ENCODE results near the gene POMP. TPM values are rescaled to one million over a fixed set of nuclear protein-coding genes. Genes with fewer than 3 reads are reported as not detected.
"Not testable (repeated sequence)": the region's sequence is repeated elsewhere in the genome, so short reads cannot be mapped to it uniquely, and the experiment has no call there.

POMP gene
- total RNA-seq, 2 experiments from 2014 or later, result 25.8 to 28.5 TPM

- peaks cover 49% of the 10 kb centered on the region for H3K36me3 ChIP-seq (ENCODE audit: insufficient read depth, low read length)
- Mint-ChIP-seq H3K4me1 (ENCODE audit: low read depth) (no peaks in the 10 kb centered on the region), H3K4me3 (no peak overlapping the region), H3K27me3 (no peaks in the 10 kb centered on the region), H3K36me3 (ENCODE audit: low read depth) (peaks cover 60% of the 10 kb centered on the region), H3K27ac (no peak overlapping the region), H3K9me3 (no peaks in the 10 kb centered on the region)
- intact Hi-C loops (cut with DNase I, micrococcal nuclease), result loop anchor here in 1 of 2 experiments (5.0 kb wide), 1 partner anchor 118 kb away; no protein-coding TSS in a partner anchor
- H3K4me1 ChIP-seq (ENCODE audit: insufficient read depth, low read length), result no peaks in the 10 kb centered on the region
- ChIA-PET POLR2A (no interaction called here), CTCF (no interaction called here)
- no peak for DNase-seq
- H3K27me3 ChIP-seq (ENCODE audit: control insufficient read depth in 1 of 2, insufficient read depth in 2 of 2, low read length in 2 of 2), result no peaks in the 10 kb centered on the region
- ATAC-seq (ENCODE audit: poor library complexity), result no peak
- no peak overlapping the region for H3K4me3 ChIP-seq (ENCODE audit: low read length)
- H3K9me3 ChIP-seq (ENCODE audit: control insufficient read depth in 1 of 2, insufficient read depth in 1 of 2, low read length in 2 of 2), result no peaks in the 10 kb centered on the region
- TF ChIP-seq, protein P1, sequence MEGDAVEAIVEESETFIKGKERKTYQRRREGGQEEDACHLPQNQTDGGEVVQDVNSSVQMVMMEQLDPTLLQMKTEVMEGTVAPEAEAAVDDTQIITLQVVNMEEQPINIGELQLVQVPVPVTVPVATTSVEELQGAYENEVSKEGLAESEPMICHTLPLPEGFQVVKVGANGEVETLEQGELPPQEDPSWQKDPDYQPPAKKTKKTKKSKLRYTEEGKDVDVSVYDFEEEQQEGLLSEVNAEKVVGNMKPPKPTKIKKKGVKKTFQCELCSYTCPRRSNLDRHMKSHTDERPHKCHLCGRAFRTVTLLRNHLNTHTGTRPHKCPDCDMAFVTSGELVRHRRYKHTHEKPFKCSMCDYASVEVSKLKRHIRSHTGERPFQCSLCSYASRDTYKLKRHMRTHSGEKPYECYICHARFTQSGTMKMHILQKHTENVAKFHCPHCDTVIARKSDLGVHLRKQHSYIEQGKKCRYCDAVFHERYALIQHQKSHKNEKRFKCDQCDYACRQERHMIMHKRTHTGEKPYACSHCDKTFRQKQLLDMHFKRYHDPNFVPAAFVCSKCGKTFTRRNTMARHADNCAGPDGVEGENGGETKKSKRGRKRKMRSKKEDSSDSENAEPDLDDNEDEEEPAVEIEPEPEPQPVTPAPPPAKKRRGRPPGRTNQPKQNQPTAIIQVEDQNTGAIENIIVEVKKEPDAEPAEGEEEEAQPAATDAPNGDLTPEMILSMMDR (IDR thresholded peaks at IDR 0.05), result no peak
- no peak overlapping the region for H3K27ac ChIP-seq (ENCODE audit: low read depth in 1 of 2, low read length in 2 of 2)
These were observed 19.9 kb downstream of the POMP start for GRCh38 chr13:28678809-28679208.

DNA sequence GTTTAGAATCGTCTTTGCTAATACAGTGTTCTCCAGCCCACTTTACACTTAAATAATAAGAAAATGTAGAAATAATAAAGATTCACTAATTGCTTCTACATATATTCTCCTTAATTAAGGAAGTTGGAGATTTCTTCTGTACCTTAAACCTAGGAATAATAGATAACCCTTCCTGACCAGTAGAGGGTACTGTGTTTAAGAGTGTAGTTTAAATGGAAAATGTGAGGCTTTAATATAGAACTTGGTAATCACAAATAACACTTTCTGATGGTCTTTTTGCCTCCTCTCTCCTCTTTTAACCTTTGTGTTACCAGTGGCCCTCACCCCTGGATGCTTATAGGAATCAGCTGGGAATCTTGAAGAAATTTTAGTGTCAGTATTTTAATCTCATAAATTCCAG is 20.7 kb downstream of the POMP start:
- H3K4me1 Mint-ChIP-seq (ENCODE audit: low read depth), result no peaks in the 10 kb centered on the region
- H3K27ac Mint-ChIP-seq, result no peak overlapping the region
- Histone ChIP-seq H3K27me3 (ENCODE audit: control insufficient read depth in 1 of 2, insufficient read depth in 2 of 2, low read length in 2 of 2) (no peaks in the 10 kb centered on the region), H3K9me3 (ENCODE audit: control insufficient read depth in 1 of 2, insufficient read depth in 1 of 2, low read length in 2 of 2) (no peaks in the 10 kb centered on the region), H3K4me1 (ENCODE audit: insufficient read depth, low read length) (no peaks in the 10 kb centered on the region), H3K4me3 (ENCODE audit: low read length) (no peak overlapping the region), H3K27ac (ENCODE audit: low read depth in 1 of 2, low read length in 2 of 2) (no peak overlapping the region), H3K36me3 (ENCODE audit: insufficient read depth, low read length) (peaks cover 41% of the 10 kb centered on the region)
- TF ChIP-seq, protein P1 (IDR thresholded peaks at IDR 0.05), result no peak
- H3K4me3 Mint-ChIP-seq, result no peak overlapping the region
- ChIA-PET CTCF (no interaction called here), POLR2A (no interaction called here)
- intact Hi-C loops (cut with DNase I, micrococcal nuclease), result loop anchor here in 1 of 2 experiments (5.0 kb wide), 1 partner anchor 118 kb away; no protein-coding TSS in a partner anchor
- peaks cover 52% of the 10 kb centered on the region for H3K36me3 Mint-ChIP-seq (ENCODE audit: low read depth)
- no peak for DNase-seq
- H3K27me3 Mint-ChIP-seq, result no peaks in the 10 kb centered on the region
- H3K9me3 Mint-ChIP-seq, result no peaks in the 10 kb centered on the region
- no peak for ATAC-seq (ENCODE audit: poor library complexity)

GRCh38 chr13:28680541-28680940 is 21.6 kb downstream of the POMP start:
- Mint-ChIP-seq H3K27ac (no peak overlapping the region), H3K9me3 (no peaks in the 10 kb centered on the region), H3K36me3 (ENCODE audit: low read depth) (peaks cover 43% of the 10 kb centered on the region), H3K4me3 (no peak overlapping the region), H3K27me3 (no peaks in the 10 kb centered on the region), H3K4me1 (ENCODE audit: low read depth) (no peaks in the 10 kb centered on the region)
- H3K9me3 ChIP-seq (ENCODE audit: control insufficient read depth in 1 of 2, insufficient read depth in 1 of 2, low read length in 2 of 2), result no peaks in the 10 kb centered on the region
- H3K4me1 ChIP-seq (ENCODE audit: insufficient read depth, low read length), result no peaks in the 10 kb centered on the region
- ChIA-PET CTCF (interaction anchor here (0.6 kb wide), 1 partner anchor 946 kb away, joined by 4 read pairs; no protein-coding TSS in a partner anchor), POLR2A (no interaction called here)
- ATAC-seq (ENCODE audit: poor library complexity), result no peak
- intact Hi-C loops (cut with DNase I, micrococcal nuclease), result no loop called here
- no peak overlapping the region for H3K27ac ChIP-seq (ENCODE audit: low read depth in 1 of 2, low read length in 2 of 2)
- TF ChIP-seq, protein P1 (IDR thresholded peaks at IDR 0.05), result no peak
- H3K4me3 ChIP-seq (ENCODE audit: low read length), result no peak overlapping the region
- H3K27me3 ChIP-seq (ENCODE audit: control insufficient read depth in 1 of 2, insufficient read depth in 2 of 2, low read length in 2 of 2), result no peaks in the 10 kb centered on the region
- H3K36me3 ChIP-seq (ENCODE audit: insufficient read depth, low read length), result peaks cover 34% of the 10 kb centered on the region
- DNase-seq, result no peak

DNA sequence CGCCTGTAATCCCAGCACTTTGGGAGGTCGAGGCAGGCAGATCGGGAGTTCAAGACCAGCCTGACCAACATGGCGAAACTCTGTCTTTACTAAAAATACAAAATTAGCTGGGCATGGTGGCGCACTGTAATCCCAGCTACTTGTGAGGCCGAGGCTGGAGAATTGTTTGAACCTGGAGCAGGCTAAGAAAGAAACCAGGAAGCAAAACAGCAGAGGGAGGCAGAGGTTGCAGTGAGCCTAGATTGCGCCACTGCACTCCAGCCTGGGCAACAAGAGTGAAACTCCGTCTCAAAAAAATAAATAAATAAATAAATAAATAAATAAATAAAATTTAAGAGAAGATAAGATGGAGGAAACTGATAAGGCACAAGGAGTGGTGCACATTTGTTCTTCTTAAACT is 24.2 kb downstream of the POMP start:
- CTCF ChIA-PET; H3K4me3 Mint-ChIP-seq; intact Hi-C loops (cut with DNase I, micrococcal nuclease); H3K27ac Mint-ChIP-seq; H3K4me3 ChIP-seq (ENCODE audit: low read length); H3K9me3 Mint-ChIP-seq; H3K4me1 ChIP-seq (ENCODE audit: insufficient read depth, low read length); ATAC-seq (ENCODE audit: poor library complexity); DNase-seq; POLR2A ChIA-PET; H3K27me3 Mint-ChIP-seq; H3K9me3 ChIP-seq (ENCODE audit: control insufficient read depth in 1 of 2, insufficient read depth in 1 of 2, low read length in 2 of 2); H3K27ac ChIP-seq (ENCODE audit: low read depth in 1 of 2, low read length in 2 of 2); H3K4me1 Mint-ChIP-seq (ENCODE audit: low read depth); H3K27me3 ChIP-seq (ENCODE audit: control insufficient read depth in 1 of 2, insufficient read depth in 2 of 2, low read length in 2 of 2): not testable (repeated sequence)
- peaks cover 16% of the 10 kb centered on the region for H3K36me3 ChIP-seq (ENCODE audit: insufficient read depth, low read length)
- H3K36me3 Mint-ChIP-seq (ENCODE audit: low read depth), result peaks cover 17% of the 10 kb centered on the region

Measured in CD4-positive, alpha-beta T cell (primary cell).